HG02938 (cell line): ENCODE data around the gene CDH23.
A peak's percentile ranks its signal among the peaks of the same experiment; 100 is the strongest.

Source experiments
- ATAC-seq: cut with Tn5 transposase; IDR thresholded peaks from one replicate; pipeline ENCODE4 v1.9.1; 2021; ENCODE audit warnings: mild to moderate bottlenecking, moderate library complexity; ENCODE audit not compliant: unreplicated experiment

Gene CDH23

DNA sequence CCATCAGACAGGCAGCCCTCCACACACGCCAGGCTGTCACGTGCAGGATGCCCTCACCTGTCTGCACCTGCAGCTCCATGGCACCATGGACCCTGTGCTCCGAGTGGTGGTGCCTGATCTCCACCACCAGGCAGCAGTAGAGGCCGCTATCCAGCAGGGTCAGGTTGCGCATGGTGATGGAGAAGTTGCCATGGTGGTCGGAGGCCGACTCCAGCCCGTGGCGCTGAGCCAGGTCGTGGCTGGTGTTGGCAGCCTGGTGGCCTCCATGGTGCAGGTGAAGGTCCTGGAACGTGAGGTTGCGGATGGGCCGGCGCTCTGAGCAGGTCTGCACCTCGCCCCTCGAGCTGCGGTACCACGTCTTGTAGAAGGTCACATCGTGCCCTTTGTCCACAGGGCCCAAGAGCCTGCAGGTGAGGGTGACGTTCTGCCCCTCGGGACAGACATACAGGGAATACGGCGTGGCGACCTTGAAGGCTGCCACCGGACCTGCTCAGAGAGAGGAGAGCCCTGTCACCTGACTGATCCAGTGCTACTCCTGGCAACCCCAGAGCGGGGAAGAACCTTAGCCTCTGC, 364.9 kb downstream of the CDH23 start:
- ATAC-seq, result no peak

DNA sequence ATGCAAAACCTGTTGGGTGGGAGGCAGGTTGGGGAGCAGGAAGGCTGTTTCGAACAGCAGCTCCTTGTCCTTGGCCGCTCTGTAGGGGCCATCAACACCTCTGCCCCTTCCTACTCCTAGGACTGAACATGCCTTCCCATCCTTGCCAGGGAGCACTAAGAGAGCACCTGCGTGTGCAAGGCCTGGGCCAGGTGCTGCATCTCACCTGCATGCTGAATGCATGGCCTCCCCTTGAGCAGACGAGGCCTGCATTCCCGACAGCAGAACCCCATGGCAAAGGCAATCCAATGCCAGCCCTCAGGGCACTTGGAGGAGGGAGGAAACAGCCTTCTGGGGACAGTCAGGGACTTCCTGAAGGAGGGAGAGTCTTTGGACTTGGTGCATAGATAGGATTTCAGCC, 365.6 kb downstream of the CDH23 start:
- no peak for ATAC-seq

GRCh38 chr10:71763352-71764127, 366.8 kb downstream of the CDH23 start:
- no peak for ATAC-seq

GRCh38 chr10:71765176-71765904, 368.6 kb downstream of the CDH23 start:
- no peak for ATAC-seq

- ATAC-seq, result no peak
Measured at GRCh38 chr10:71765906-71766716, 369.4 kb downstream of the CDH23 start.

GRCh38 chr10:71766717-71767419, 370.1 kb downstream of the CDH23 start:
- peak; percentile 27 for ATAC-seq

- no peak for ATAC-seq
Measured at GRCh38 chr10:71767420-71768035, 370.8 kb downstream of the CDH23 start.

DNA sequence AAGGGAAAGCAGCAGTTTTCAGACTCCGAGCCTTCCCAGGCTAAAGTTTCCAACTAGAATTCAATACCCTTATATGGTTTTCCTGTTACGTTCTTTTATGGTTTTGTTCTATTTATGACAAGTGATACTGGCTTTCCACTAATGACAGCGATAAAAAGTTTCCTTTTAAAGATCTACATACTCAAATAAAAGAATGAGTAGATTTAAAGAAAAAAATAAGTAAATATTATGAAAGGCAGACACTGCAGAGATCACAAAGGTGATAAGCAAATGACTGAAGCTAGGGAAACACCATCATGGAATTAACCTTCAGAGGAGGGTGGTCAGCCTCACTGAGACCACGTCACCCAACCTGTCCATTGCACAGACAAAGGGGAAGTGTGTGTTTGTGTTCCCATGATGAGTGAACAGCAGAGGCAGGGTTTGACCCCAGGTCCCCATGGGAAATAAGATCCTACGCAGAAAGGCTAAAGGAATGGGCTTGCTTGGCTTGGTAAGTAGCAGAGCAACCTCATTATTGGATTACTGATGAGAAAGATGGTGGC, 372.6 kb downstream of the CDH23 start:
- ATAC-seq, result no peak

DNA sequence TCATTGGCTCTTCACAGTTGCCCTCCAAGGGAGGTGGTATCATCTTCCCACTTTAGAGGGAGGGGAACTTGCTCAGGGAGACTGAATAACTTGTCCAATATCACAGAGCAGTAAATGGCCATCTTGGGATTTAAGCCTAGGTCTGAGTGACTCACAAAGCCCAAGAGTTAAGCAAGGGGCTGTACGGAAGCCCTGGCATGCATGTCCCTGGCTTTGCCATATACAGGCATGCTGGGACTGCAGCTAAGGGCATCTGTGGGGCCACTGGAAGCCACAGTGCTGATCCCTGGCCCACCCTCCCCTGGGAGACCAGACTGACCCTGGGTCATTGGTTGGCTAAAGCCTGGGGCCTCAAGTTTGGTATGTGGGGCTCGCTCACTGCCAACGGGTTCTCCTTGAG, 373.5 kb downstream of the CDH23 start:
- no peak for ATAC-seq

GRCh38 chr10:71770789-71771188, 374.1 kb downstream of the CDH23 start:
- no peak for ATAC-seq

DNA sequence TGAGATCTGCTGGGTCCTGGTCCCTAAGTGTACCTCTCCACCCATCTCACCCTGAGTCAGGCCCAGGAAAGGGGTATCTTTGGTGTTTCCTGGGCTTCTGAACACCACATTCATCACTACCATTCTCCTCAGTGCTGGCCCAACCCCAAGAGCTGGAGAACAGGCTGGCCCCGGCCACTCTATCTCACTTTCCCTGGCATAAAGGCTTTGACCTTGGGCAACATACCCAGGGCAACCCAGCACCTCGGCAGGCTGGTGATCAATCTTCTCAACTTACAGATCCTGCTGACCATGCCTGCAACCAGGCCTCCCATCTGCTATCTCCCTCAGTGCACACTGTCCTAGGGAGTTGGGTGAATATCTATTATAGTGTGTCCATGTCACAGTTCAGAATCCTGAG, 374.5 kb downstream of the CDH23 start:
- no peak for ATAC-seq

DNA sequence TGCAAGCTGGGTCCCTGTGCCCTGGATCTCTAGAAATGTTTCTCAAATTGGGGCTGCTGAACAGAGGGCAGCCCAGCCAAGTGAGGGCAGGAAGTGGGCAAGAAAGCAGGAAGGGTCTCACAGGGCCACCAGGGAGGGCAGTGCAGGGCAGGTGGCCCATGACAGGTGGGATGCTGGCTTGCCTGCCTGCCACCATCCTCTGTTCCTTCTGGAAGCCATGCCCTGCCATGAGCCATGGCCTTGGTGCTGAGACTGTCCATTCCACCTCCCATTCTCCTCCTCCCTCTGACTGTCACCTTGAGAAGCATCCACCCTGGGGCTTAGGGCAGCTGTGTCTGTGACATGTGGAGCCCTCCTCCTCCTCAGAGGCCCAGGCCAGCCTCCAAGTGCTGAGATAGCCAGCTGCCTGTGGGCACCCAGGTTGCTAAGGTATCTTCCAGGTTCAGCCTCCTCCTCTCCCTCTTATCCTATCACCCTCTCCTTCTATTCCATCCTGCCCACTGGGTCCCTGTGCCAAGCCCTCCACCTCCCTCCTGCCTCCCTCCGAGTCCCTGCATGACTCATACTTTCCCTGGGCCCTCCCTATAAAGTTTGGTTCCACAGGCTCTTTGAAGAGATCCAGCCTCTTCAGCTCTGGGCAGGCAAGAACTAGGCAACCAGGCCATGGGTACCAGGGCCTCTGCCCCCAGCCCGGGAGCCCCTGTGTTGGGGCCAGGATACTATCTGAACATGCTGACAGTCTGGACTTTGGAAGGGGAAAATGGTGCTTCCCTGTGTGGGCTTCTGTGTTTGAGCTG, 375.3 kb downstream of the CDH23 start:
- ATAC-seq, result no peak

DNA sequence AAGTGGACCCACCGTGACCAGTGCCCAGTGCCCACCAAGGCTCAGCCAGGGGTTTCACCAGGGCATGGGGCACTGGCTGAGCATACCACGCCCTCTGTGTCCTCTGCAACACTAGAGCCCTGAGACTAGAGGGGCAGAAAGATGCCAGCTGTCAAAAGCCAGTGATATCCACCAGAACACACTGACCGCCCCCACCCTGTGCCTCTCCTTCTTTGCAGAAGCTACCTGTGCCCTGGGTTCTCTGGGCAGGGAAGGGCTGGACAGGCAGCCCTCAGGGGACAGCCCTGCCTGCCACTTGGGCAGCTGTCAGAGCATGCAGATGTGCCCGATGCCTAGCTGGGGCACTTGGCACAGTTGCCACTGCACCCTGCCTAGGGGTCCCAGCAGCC, 376.1 kb downstream of the CDH23 start:
- ATAC-seq, result no peak

- ATAC-seq, result no peak
Measured at GRCh38 chr10:71773221-71773971, 376.7 kb downstream of the CDH23 start, which contains the start of gene VSIR. TSS of gene VSIR (minus strand) at chr10:71773520. CDS start at chr10:71773439, 81 bp downstream.

DNA sequence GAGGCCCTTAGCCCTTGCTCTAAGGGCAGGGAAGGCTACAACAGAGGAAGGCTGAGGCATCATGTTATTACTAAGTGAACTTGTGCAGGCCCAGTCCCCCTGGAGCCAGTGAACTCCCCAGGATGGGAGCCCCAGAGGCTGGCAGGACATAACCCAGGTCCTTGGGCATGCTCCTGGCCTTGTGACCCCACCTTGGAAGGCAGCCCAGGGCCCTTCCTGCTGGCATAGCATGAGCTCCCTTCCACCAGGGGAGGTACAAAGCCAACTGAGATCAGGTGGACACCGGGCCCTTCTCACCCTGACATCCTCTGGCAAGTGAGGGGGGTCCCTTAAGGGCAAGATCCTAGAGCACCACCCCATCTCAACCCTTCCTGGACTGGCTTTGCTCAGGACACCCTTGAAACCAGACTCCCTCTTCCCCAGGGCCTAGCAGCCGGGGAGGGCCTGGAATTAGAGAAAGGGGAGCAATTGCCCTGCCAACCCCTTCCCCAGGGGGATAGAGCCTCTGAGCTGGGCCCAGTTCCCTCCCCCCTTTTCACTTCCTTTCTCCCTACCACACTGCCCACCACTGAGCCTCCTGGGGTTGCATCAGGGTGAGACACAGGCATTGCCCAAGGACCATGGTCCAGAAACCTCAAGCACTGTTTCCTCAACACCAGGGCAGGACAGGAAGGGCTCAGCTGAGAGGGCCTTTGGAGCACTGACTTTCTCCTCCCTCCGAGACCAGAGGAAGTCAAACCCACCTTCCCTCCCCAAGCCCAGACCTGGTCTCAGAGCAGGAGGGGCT, 378.4 kb downstream of the CDH23 start:
- ATAC-seq, result no peak

DNA sequence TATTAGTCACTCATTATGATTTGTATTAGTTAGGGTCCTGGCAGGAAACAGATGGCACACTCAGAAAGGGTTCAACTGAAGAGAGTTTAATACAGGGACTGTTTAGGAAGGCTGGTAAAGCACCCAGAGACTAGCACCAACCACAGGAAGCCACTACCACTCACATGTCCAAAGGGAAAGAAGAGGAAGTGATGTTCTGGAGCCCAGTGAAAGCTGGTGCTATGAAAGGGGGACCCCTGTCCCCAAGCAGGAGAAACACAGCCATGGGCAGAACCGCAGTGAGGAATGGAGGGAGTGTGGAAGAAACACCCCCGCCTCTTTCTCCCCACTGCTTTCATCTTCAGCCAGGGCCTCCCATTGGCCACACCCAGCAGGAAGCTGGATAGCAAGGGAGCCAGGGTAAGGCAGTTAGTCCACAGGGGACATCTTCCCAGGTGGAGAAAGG, 379.8 kb downstream of the CDH23 start:
- no peak for ATAC-seq

- ATAC-seq, result no peak
Measured at GRCh38 chr10:71777213-71777985, 380.7 kb downstream of the CDH23 start.
